B cell (primary cell): ENCODE data around the gene WWP2.

Experiments used
- CTCF ChIP-seq: fragments of 200-600 bp; IDR thresholded peaks from one replicate; pipeline ENCODE4 v1.8.0; 2022; ENCODE audit warnings: antibody characterized with exemption, mild to moderate bottlenecking
- EZH2 ChIP-seq: IDR thresholded peaks from 2 replicates; pipeline ENCODE4 v1.6.1; 2012; ENCODE audit warnings: borderline replicate concordance, low read depth, mild to moderate bottlenecking, moderate library complexity, low read length; ENCODE audit not compliant: insufficient read depth, poor library complexity, severe bottlenecking

GRCh38 chr16:69779724-69780123, 17.6 kb downstream of the WWP2 start:
- TF ChIP-seq EZH2 (no peak), CTCF (no peak)
